DMS 273 treated with DMSO at 0.1 percent for 48 hours (cell line): ENCODE data around the gene C1RL.
"Not testable (repeated sequence)": the region's sequence is repeated elsewhere in the genome, so short reads cannot be mapped to it uniquely, and the experiment has no call there.

Source experiments
- DNase-seq: peaks from one replicate; lab custom pipeline; 2025; lab: John Stamatoyannopoulos, UW

The C1RL gene

DNA sequence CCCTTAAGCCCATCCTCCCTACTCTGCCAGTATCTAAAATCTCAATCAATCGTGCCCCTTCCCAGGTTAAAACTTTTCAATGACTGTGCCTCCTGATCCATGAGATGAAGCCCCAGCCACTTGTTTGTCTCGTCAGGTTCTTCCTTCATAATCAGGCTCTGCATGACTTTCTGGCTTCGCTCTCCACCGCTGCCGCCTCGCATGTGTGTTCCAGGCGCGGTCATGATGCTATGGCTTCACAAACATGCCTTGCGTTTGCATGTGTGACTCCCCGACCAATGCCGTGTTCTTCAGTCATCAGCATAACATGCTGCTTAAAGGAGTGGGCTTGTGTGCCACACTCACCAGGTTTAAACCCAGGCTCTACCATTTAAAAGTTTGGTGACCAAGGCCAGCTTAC is 5.0 kb upstream of the C1RL start:
- DNase-seq = no peak

- DNase-seq = no peak
Measured at GRCh38 chr12:7113389-7113871, 4.4 kb upstream of the C1RL start.

DNA sequence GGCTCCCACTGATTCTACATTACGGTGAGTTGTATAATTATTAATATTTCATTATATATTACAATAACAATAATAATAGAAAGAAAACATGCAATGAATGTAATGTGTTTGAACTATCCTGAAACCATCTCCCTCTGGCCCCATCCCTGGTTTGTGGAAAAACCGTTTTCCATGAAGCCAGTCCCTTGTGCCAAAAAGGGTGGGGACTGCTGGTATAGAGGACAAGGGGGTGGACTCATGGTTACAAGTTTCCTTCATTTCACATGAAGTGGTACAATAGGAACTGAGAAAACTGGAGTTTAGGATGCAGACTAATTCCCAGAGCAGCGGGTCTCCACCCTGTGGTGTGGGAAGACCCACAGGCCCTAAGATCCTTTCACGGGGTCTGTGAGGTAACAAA is 3.0 kb upstream of the C1RL start:
- no peak for DNase-seq

- no peak for DNase-seq
Measured at GRCh38 chr12:7110661-7111060, 1.6 kb upstream of the C1RL start.

GRCh38 chr12:7109572-7109920 is 532 bp upstream of the C1RL start:
- no peak for DNase-seq

DNA sequence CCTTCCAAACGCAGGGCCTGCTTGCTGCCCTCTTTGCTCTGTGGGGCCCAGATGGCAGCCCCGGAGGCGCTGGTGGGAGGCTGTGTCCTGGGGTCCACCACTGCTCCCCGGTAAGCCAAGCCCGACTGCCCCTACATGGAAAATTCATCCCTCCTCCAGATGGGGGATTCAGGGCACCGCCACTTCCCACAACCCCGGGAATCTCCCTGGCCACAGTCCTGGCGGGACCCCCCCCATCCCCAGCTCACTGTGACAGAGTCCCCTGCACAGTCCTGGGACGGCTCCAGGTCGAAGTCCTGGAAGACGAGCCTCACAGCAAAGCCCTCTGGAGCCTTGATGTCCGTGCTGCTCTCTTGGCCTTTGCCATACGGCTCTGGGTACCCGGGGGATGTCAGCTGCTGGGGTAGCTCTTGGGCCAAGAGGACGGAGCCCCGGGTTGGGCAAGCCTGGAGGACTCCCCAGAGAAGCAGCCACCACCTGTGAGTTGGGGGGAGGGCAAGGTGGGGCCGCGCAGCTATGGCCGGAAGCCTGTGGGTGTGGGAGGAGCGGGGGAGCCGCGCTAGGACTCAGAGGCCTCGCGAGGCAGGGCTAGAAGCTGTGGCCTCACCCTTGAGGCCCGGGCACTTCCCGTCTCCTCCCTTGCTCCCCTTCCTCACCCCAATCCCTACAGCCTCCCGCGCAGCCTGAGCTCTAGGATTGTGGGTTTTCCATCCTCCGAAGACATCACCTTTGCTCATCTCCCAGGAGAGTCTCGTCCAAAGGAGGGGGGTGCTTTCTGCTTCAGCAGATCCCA is 815 bp downstream of the C1RL start:
- DNase-seq = no peak

DNA sequence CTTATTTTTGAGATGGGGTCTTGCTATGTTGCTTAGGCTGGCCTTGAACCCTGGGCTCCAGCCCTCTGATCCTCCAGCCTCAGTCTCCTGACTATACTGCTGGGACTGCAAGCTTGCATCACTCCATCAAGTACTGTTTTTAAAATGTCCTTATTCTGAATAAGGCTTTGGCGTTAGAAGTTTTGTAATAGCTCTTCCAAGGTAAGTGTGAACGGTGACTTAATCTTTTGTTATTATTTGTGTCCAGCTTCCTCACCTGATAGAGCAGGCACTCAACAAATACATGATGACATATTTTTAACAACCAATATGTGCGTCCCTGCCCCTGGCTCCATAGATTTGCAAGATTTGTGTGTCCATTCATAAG is 1.4 kb downstream of the C1RL start:
- no peak for DNase-seq

GRCh38 chr12:7107181-7107580 is 1.8 kb downstream of the C1RL start:
- DNase-seq = not testable (repeated sequence)

DNA sequence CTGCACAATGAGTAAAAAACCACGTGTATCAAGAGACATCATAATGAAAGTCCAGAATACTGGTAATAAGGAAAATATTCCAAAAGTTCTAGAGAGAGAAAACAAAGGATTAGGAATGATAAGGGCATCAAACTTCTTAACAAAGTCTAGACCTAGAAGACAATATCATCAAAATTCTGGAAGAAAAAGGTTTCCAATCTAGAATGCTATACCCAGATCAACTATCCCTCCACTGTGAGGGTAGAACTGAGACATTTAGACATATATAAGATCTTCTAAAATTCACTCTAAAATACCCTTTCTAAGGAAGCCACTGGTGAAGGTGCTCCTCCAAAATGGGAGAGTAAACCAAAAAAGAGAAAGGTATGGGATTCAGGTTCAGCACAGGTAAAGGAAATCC is 2.9 kb downstream of the C1RL start:
- no peak for DNase-seq

- DNase-seq = no peak
Measured at GRCh38 chr12:7103837-7104584, 5.0 kb downstream of the C1RL start.

- no peak for DNase-seq
Measured at GRCh38 chr12:7102582-7102981, 6.4 kb downstream of the C1RL start.

DNA sequence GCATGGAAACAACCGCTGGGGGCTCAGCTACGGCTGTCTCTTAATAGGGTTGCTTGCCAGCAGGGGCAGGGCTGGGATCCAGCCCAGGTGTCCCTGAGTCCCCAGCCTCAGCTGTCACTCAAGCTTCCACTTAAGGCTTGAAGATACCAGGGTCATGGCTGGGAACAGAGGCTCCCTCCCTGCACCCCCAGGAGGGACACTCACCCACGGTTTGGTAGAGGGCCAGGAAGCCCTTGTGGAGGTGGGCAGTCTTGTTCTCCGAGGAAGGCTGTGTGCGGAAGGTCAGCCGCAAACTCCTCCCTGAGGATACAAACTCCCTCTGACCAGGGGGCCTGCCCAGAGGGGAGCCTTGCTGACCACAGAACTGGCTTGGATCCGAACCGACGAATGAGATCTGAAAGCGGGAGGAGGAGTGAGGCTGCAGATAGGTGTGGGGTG is 7.3 kb downstream of the C1RL start:
- no peak for DNase-seq

DNA sequence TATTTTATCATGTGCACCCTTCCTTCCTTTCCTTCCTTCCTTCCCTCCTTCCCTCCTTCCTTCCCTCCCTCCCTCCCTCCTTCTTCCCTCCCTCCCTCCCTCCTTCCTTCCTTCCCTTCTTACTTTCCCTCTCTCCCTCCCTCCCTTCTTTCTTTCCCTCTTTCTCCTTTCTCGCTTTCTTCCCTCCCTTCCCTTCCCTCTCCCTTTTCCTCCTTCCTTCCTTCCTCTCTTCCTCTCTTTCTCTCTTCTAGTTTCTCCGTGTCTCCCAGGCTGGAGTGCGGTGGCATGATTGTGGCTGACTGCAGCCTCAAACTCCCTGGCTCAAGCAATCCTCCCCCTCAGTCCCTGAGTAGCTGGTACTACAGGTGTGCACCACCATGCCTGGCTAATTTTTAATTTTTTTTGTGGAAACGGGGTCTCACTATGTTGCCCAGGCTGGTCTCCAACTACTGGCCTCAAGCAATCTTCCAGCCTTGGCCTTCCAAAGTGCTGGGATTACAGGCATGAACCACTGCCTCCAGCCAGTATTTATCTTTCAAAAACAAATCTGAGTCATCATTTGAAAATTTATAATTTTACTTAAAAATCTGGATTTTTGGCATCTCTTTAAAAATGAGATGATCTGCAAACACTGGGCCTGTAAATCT is 7.8 kb downstream of the C1RL start:
- no peak for DNase-seq

DNA sequence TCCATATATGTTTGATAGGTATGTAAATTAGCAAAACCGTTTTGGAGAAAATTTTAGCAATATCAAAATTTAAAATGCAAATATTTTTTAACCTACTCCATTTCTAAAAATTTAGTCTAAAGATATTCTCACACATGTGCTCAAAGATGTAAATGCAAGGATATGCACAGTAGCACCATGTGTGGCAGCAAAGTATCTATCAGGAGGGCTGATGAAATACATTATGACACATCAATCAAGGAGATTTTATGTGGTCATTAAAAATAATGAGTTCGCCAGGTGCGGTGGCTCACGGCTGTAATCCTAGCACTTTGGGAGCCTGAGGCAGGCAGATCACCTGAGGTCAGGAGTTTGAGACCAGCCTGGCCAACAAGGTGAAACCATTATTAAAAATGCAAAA is 8.8 kb downstream of the C1RL start:
- no peak for DNase-seq

GRCh38 chr12:7099290-7099996 is 9.6 kb downstream of the C1RL start:
- no peak for DNase-seq

- no peak for DNase-seq
Measured at GRCh38 chr12:7096979-7097378, 12.0 kb downstream of the C1RL start.

- DNase-seq = no peak
Measured at GRCh38 chr12:7096006-7096932, 12.7 kb downstream of the C1RL start.

DNA sequence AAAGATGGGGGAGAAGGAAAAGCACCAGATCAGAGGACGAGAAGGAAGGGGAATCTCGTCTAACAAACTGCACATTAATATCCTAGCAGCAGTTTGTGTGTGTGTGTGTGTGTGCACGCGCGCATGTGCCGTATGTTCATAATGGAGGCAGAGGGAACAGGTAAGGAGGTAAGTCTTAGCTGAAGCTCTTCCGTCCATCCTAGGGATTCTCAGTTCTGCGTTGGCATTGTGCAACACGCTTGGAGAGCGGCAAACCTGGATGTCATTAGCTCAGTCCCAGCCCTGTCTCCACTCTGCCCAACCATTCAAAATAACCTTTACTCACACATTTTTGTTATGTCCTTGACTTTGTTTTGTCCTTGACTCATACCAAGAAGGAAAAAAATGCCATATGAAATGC is 15.1 kb downstream of the C1RL start:
- DNase-seq = no peak

- no peak for DNase-seq
Measured at GRCh38 chr12:7093486-7093885, 15.5 kb downstream of the C1RL start.

DNA sequence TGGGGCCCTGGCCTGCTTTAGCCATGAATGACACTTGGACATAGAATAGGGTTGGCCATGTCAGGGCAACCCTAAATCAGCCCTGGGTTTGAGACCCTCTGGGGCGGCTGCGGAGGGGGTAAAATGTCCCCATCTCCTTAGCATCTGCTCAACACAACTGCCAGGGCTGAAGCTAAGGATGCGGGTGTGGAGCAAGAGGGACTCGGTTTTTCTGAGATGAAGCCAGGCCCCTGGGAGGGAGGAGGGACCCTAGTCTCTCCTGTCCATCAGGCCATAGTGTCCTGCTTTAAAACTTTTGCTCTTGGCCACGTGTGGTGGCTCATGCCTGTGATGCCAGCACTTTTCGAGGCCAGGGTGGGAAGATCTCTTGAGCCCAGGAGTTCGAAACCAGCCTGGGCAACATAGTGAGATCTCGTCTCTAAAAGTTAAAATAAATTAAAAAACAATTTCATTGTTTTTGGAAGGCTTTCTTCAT is 16.0 kb downstream of the C1RL start:
- no peak for DNase-seq
